K562 (cell line): ENCODE results near the gene LRRC8E. TPM values are rescaled to one million over a fixed set of nuclear protein-coding genes. Genes with fewer than 3 reads are reported as not detected.

Experiments used
- EP300 ChIP-seq: IDR thresholded peaks from 2 replicates; pipeline ENCODE4 v1.6.1; 2012; ENCODE audit warnings: low read length, improper control_type of control experiment
- FOXK1 ChIP-seq: sonication (generic); formaldehyde crosslinking; IDR thresholded peaks from 2 replicates; pipeline ENCODE4 v1.8.0; 2022; ENCODE audit warnings: missing genetic modification reagents, mild to moderate bottlenecking, borderline replicate concordance
- HDAC2 ChIP-seq: fragments of 450-650 bp; IDR thresholded peaks from 2 replicates; pipeline ENCODE4 v1.6.1; 2016; ENCODE audit warnings: mild to moderate bottlenecking
- KLF13 ChIP-seq: fragments of 450-650 bp; IDR thresholded peaks from 2 replicates; pipeline ENCODE4 v1.6.1; 2016; ENCODE audit warnings: missing genetic modification characterization, low read depth, mild to moderate bottlenecking, missing compliant biosample characterization, moderate library complexity, borderline replicate concordance
- PCBP2 ChIP-seq: fragments of 200-400 bp; formaldehyde crosslinking; IDR thresholded peaks from 2 replicates; pipeline ENCODE4 v1.6.1; 2018; ENCODE audit warnings: low read length, low read depth, mild to moderate bottlenecking, moderate library complexity; ENCODE audit not compliant: poor library complexity, severe bottlenecking
- SMARCA5 ChIP-seq: fragments of 450-650 bp; IDR thresholded peaks from 2 replicates; pipeline ENCODE4 v1.6.1; 2016
- THRA ChIP-seq: fragments of 450-650 bp; IDR thresholded peaks from 2 replicates; pipeline ENCODE4 v1.6.1; 2017; ENCODE audit warnings: mild to moderate bottlenecking, moderate library complexity
- YBX1 ChIP-seq: fragments of 450-650 bp; IDR thresholded peaks from 2 replicates; pipeline ENCODE4 v1.7.1; 2016; ENCODE audit warnings: mild to moderate bottlenecking
- ZNF696 ChIP-seq: fragments of 250-450 bp; sonication (Bioruptor Pico); conservative IDR thresholded peaks from 2 replicates; pipeline ENCODE4 v1.4.0; 2020; ENCODE audit warnings: mild to moderate bottlenecking, moderate library complexity
- polyA plus RNA-seq, 8 experiments: library from polyadenylated mRNA; depleted of rRNA in 4 of 8; stranded (reverse) in 5 of 8; unstranded in 3 of 8; fragments of >200 nt; fragmentation: Nextera tagmentation in 2 of 8; fragmentation: Illumina TruSeq in 1 of 8; extraction: Ambion mirVana in 2 of 8; extraction: Trizol in 1 of 8; gene quantifications; 2 replicates each; pipeline versions ENCODE4 v1.2.1 to v1.2.3, GENCODE V29; 2011 to 2014; ENCODE audit warnings: inconsistent platforms in 1 of 8, missing spikeins in 1 of 8
- total RNA-seq, 7 experiments: library from RNA; depleted of rRNA in 6 of 7; stranded (reverse); fragments of >200 nt in 6 of 7; fragmentation: Illumina TruSeq in 2 of 7; extraction: Trizol in 2 of 7; gene quantifications; 2 replicates each; pipeline versions ENCODE4 v1.2.1 to v1.2.3, GENCODE V29; 2011 to 2021; ENCODE audit warnings: low replicate concordance in 1 of 7
- TF ChIP-seq, protein P1 (sequence below): fragments of 450-650 bp; IDR thresholded peaks from 2 replicates; pipeline ENCODE4 v1.6.1; 2017; ENCODE audit warnings: antibody characterized with exemption
- TF ChIP-seq, protein P2 (sequence below): fragments of 450-650 bp; IDR thresholded peaks from 2 replicates; pipeline ENCODE4 v1.6.1; 2016; ENCODE audit warnings: low read depth
- TF ChIP-seq, protein P3 (sequence below): sonication (generic); formaldehyde crosslinking; IDR thresholded peaks from 2 replicates; pipeline ENCODE4 v1.8.1; 2023; ENCODE audit warnings: mild to moderate bottlenecking, missing genetic modification reagents, moderate library complexity
- TF ChIP-seq, protein P4 (sequence below): fragments of 450-650 bp; IDR thresholded peaks from 2 replicates; pipeline ENCODE4 v1.6.1; 2016; ENCODE audit warnings: missing biosample characterization, missing genetic modification characterization

LRRC8E gene
- total and polyA plus RNA-seq, 9 of the 15 experiments (the other 6 are each of a cell fraction or from before 2014, with no cell fraction given): 0.08 to 5.7 (median 3.5) TPM; not detected in 1

DNA sequence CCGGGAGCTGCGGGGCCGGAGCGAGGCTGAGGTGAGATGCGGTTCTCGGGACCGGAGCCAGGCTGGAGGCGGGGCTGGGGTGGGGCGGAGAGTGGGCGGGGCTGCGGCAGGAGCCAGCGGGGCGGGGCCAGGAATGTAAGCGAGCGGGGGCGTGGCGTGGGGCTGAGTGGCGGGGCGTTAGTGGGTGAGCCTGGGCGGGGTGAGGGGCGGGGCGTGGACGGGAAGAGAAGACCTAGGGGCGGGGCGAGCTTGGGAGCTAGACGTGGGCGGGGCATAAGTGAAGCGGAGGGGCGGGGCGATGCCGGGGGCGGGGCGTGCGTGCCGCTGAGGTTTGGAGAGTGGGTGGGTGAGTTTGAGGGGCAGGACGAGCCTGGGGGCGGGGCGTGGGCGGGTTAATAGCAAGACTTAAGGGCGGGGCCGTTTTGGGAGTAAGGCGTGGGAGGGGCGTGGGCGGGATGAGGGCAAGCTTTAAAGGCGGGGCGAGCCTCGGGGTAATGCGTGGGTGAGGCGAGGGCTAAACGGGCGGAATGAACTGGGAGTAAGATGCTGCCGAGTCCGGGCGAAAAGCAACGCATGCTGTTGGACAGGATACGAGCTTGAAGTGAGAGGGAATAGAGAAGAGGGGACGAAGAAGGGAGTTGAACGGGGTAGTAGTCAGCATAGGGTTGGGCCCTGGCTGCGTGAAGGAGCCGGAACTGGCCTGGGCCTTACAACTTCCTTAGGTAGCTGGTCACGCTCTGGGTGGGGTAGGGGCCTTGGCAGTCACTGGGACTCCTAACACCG is 32.4 kb downstream of the LRRC8E start (continued):
- TF ChIP-seq, protein P1, sequence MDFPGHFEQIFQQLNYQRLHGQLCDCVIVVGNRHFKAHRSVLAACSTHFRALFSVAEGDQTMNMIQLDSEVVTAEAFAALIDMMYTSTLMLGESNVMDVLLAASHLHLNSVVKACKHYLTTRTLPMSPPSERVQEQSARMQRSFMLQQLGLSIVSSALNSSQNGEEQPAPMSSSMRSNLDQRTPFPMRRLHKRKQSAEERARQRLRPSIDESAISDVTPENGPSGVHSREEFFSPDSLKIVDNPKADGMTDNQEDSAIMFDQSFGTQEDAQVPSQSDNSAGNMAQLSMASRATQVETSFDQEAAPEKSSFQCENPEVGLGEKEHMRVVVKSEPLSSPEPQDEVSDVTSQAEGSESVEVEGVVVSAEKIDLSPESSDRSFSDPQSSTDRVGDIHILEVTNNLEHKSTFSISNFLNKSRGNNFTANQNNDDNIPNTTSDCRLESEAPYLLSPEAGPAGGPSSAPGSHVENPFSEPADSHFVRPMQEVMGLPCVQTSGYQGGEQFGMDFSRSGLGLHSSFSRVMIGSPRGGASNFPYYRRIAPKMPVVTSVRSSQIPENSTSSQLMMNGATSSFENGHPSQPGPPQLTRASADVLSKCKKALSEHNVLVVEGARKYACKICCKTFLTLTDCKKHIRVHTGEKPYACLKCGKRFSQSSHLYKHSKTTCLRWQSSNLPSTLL: no peak
- TF ChIP-seq EP300 (no peak), FOXK1 (CRISPR knock-in tag) (no peak), ZNF696 (CRISPR knock-in tag) (no peak), PCBP2 (no peak), SMARCA5 (no peak), HDAC2 (peak; percentile 52; the same call in 1 of the 2 replicates), KLF13 (tag) (no peak), YBX1 (no peak), THRA (no peak)
- TF ChIP-seq, protein P2, sequence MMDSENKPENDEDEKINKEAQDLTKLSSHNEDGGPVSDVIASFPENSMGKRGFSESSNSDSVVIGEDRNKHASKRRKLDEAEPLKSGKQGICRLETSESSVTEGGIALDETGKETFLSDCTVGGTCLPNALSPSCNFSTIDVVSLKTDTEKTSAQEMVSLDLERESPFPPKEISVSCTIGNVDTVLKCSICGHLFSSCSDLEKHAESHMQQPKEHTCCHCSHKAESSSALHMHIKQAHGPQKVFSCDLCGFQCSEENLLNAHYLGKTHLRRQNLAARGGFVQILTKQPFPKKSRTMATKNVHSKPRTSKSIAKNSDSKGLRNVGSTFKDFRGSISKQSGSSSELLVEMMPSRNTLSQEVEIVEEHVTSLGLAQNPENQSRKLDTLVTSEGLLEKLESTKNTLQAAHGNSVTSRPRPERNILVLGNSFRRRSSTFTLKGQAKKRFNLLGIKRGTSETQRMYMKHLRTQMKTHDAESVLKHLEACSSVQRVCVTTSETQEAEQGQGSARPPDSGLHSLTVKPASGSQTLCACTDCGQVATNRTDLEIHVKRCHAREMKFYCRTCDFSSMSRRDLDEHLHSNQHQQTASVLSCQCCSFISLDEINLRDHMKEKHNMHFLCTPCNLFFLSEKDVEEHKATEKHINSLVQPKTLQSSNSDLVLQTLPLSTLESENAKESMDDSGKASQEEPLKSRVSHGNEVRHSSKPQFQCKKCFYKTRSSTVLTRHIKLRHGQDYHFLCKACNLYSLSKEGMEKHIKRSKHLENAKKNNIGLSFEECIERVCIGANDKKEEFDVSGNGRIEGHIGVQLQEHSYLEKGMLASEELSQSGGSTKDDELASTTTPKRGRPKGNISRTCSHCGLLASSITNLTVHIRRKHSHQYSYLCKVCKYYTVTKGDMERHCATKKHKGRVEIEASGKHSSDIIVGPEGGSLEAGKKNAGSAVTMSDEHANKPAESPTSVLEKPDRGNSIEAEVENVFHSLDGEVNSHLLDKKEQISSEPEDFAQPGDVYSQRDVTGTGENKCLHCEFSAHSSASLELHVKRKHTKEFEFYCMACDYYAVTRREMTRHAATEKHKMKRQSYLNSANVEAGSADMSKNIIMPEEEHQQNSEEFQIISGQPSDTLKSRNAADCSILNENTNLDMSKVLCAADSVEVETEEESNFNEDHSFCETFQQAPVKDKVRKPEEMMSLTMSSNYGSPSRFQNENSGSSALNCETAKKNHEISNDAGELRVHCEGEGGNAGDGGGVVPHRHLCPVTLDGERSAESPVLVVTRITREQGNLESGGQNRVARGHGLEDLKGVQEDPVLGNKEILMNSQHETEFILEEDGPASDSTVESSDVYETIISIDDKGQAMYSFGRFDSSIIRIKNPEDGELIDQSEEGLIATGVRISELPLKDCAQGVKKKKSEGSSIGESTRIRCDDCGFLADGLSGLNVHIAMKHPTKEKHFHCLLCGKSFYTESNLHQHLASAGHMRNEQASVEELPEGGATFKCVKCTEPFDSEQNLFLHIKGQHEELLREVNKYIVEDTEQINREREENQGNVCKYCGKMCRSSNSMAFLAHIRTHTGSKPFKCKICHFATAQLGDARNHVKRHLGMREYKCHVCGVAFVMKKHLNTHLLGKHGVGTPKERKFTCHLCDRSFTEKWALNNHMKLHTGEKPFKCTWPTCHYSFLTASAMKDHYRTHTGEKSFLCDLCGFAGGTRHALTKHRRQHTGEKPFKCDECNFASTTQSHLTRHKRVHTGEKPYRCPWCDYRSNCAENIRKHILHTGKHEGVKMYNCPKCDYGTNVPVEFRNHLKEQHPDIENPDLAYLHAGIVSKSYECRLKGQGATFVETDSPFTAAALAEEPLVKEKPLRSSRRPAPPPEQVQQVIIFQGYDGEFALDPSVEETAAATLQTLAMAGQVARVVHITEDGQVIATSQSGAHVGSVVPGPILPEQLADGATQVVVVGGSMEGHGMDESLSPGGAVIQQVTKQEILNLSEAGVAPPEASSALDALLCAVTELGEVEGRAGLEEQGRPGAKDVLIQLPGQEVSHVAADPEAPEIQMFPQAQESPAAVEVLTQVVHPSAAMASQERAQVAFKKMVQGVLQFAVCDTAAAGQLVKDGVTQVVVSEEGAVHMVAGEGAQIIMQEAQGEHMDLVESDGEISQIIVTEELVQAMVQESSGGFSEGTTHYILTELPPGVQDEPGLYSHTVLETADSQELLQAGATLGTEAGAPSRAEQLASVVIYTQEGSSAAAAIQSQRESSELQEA: no peak
- TF ChIP-seq, protein P3, sequence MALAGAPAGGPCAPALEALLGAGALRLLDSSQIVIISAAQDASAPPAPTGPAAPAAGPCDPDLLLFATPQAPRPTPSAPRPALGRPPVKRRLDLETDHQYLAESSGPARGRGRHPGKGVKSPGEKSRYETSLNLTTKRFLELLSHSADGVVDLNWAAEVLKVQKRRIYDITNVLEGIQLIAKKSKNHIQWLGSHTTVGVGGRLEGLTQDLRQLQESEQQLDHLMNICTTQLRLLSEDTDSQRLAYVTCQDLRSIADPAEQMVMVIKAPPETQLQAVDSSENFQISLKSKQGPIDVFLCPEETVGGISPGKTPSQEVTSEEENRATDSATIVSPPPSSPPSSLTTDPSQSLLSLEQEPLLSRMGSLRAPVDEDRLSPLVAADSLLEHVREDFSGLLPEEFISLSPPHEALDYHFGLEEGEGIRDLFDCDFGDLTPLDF (CRISPR knock-in tag): 0 out of 2 replicates have a peak, but pooled peaks have one; percentile 66
- TF ChIP-seq, protein P4, sequence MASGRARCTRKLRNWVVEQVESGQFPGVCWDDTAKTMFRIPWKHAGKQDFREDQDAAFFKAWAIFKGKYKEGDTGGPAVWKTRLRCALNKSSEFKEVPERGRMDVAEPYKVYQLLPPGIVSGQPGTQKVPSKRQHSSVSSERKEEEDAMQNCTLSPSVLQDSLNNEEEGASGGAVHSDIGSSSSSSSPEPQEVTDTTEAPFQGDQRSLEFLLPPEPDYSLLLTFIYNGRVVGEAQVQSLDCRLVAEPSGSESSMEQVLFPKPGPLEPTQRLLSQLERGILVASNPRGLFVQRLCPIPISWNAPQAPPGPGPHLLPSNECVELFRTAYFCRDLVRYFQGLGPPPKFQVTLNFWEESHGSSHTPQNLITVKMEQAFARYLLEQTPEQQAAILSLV (tag): no peak
